ENCODE results near the gene RPL37A. TPM values are rescaled to one million over a fixed set of nuclear protein-coding genes. Genes with fewer than 3 reads are reported as not detected.

Gene RPL37A
- total and polyA plus RNA-seq, 4 donors = 494 to 1,757 (median 1,250) TPM

- no peak for TF ChIP-seq YY1 (IDR thresholded peaks at IDR 0.05)
Measured at GRCh38 chr2:216520112-216520511, 21.5 kb downstream of the RPL37A start (continued).

- DNase-seq (ENCODE audit: low spot score) = no peak
- H3K27ac ChIP-seq (ENCODE audit: low read depth in 1 of 2, low read length in 2 of 2) = peak overlapping the region; percentile 67 to 71
- 95% methylated on average over 1 of the region's 1 CpG for whole genome bisulfite sequencing
Measured at GRCh38 chr2:216522892-216523502, 24.4 kb downstream of the RPL37A start.

More at GRCh38 chr2:216522892-216523502, 24.4 kb downstream of the RPL37A start:
- H3K36me3 ChIP-seq (ENCODE audit: control insufficient read depth in 4 of 4, insufficient read depth in 3 of 4, low read depth in 1 of 4, low read length in 3 of 4) = no peaks in the 10 kb centered on the region
- H3K27me3 ChIP-seq (ENCODE audit: control insufficient read depth in 4 of 4, insufficient read depth in 4 of 4, low read length in 3 of 4) = no peaks in the 10 kb centered on the region
- TF ChIP-seq GABPA (IDR thresholded peaks at IDR 0.05 in 1 of 2, conservative IDR thresholded peaks at IDR 0.05 in 1 of 2) = no peak
- TF ChIP-seq NR2F2 (IDR thresholded peaks at IDR 0.05) = peak; percentile 69
- TF ChIP-seq HNF4G (IDR thresholded peaks at IDR 0.05) = peak; percentile 96
- peak; percentile 69 for TF ChIP-seq YY1 (IDR thresholded peaks at IDR 0.05)
- peak; percentile 79 for TF ChIP-seq MAX (IDR thresholded peaks at IDR 0.05)
- peak; percentile 76 for TF ChIP-seq FOXA2 (IDR thresholded peaks at IDR 0.05)
- peak; percentile 60 to 70 for TF ChIP-seq RAD21 (IDR thresholded peaks at IDR 0.05)
- TF ChIP-seq EGR1 (IDR thresholded peaks at IDR 0.05; ENCODE audit: low read depth in 2 of 2) = no peak
- TF ChIP-seq JUND (IDR thresholded peaks at IDR 0.05) = peak; percentile 91 to 97
- TF ChIP-seq RXRA (IDR thresholded peaks at IDR 0.05) = peak; percentile 96 to 97
- peak; percentile 69 for TF ChIP-seq FOXA1 (IDR thresholded peaks at IDR 0.05)
- peak; percentile 74 for TF ChIP-seq REST (IDR thresholded peaks at IDR 0.05)
- TF ChIP-seq TAF1 (conservative IDR thresholded peaks at IDR 0.05) = no peak
- TF ChIP-seq HNF4A (conservative IDR thresholded peaks at IDR 0.05) = peak; percentile 100
- TF ChIP-seq ZBTB33 (IDR thresholded peaks at IDR 0.05) = peak; percentile 69
- peak; percentile 66 for TF ChIP-seq ATF3 (IDR thresholded peaks at IDR 0.05)
- TF ChIP-seq CTCF (IDR thresholded peaks at IDR 0.05; ENCODE audit: low read depth, low read length, missing input control) = no peak
- TF ChIP-seq SP1 (IDR thresholded peaks at IDR 0.05) = peak; percentile 84
- H3K9me3 ChIP-seq (ENCODE audit: control insufficient read depth in 4 of 4, low read length in 3 of 4) = no peaks in the 10 kb centered on the region
- H3K4me1 ChIP-seq (ENCODE audit: control insufficient read depth in 4 of 4, insufficient read depth in 4 of 4, low read length in 3 of 4) = peaks cover 5 to 26% (median 16%) of the 10 kb centered on the region in 4 donors
- H3K4me3 ChIP-seq (ENCODE audit: low read depth in 1 of 3, low read length in 3 of 3) = no peak overlapping the region
- H3K9ac ChIP-seq (ENCODE audit: low read depth in 1 of 2, low read length in 2 of 2) = no peak overlapping the region

Measured in liver (tissue), 9 donors.